A549 (cell line): ENCODE results near the gene C20orf141. TPM values are rescaled to one million over a fixed set of nuclear protein-coding genes. Genes with fewer than 3 reads are reported as not detected.

ENCODE experiments used
- ATAC-seq, 2 experiments: fragments of 200-7000 bp in 1 of 2; fragments of >200 bp in 1 of 2; cut with Nextera tagmentation in 1 of 2; cut with Tn5 transposase in 1 of 2; 3 replicates each; pipeline versions ENCODE4 v1.8.0 to v1.9.1; 2018 to 2020; ENCODE audit warnings: mild to moderate bottlenecking in 1 of 2, moderate library complexity in 1 of 2
- CTCF ChIA-PET: fragments of 300-600 bp; sonication (Branson Sonifier 250); formaldehyde crosslinking; extraction: SDS; loops from one replicate; lab custom pipeline; 2021; ENCODE audit warnings: antibody characterized with exemption, inconsistent platforms; lab: Yijun Ruan, JAX
- POLR2A ChIA-PET: fragments of 350-600 bp; formaldehyde crosslinking; extraction: SDS; loops from one replicate; lab custom pipeline; 2021; ENCODE audit warnings: antibody characterized with exemption, inconsistent platforms; lab: Yijun Ruan, JAX
- DNase-seq, 2 experiments: peaks; one replicate each; pipeline versions ENCODE4 v3.0.0 to v3.0.0-alpha.2; 2011 to 2016; ENCODE audit warnings: low read depth in 1 of 2, low spot score in 1 of 2
- FAIRE-seq: peaks from 2 replicates; lab custom pipeline; 2011; peaks lifted over from hg19 to GRCh38; lab: Jason Lieb, UNC
- H3K27ac ChIP-seq, 2 experiments: fragments of >200 bp; sonication (Bioruptor Twin); formaldehyde crosslinking; 3 replicates each; pipeline ENCODE4 v1.5.1; 2016 to 2017
- H3K4me1 ChIP-seq: fragments of >200 bp; sonication (Bioruptor Twin); formaldehyde crosslinking; 3 replicates; pipeline ENCODE4 v1.6.1; 2016
- H3K4me2 ChIP-seq: fragments of >200 bp; sonication (Bioruptor Twin); formaldehyde crosslinking; 3 replicates; pipeline ENCODE4 v1.6.1; 2016
- H3K4me3 ChIP-seq: fragments of >200 bp; sonication (Bioruptor Twin); formaldehyde crosslinking; 3 replicates; pipeline ENCODE4 v1.5.1; 2016
- H3K9me3 ChIP-seq: fragments of >200 bp; sonication (Bioruptor Twin); formaldehyde crosslinking; 3 replicates; pipeline ENCODE4 v1.6.1; 2016
- CBX2 ChIP-seq: fragments of 200-600 bp; sonication (generic); IDR thresholded peaks from 2 replicates; pipeline ENCODE4 v1.6.1; 2016; ENCODE audit warnings: low read depth, mild to moderate bottlenecking, borderline replicate concordance
- CBX8 ChIP-seq: fragments of 200-600 bp; sonication (generic); IDR thresholded peaks from 2 replicates; pipeline ENCODE4 v1.6.1; 2016
- EHMT2 ChIP-seq: fragments of 200-600 bp; sonication (generic); IDR thresholded peaks from 2 replicates; pipeline ENCODE4 v1.6.1; 2016; ENCODE audit warnings: antibody characterized with exemption, low read depth, mild to moderate bottlenecking, moderate library complexity
- ESRRA ChIP-seq: fragments of 150-350 bp; IDR thresholded peaks from 2 replicates; pipeline ENCODE4 v1.6.1; 2014; ENCODE audit warnings: mild to moderate bottlenecking, low read length, borderline replicate concordance
- HOXA7 ChIP-seq: fragments of 250-450 bp; sonication (Bioruptor Pico); IDR thresholded peaks from 2 replicates; pipeline ENCODE4 v1.5.0; 2020; ENCODE audit warnings: mild to moderate bottlenecking, moderate library complexity
- MAFK ChIP-seq: fragments of 450-650 bp; IDR thresholded peaks from 2 replicates; pipeline ENCODE4 v1.6.1; 2014; ENCODE audit not compliant: partially characterized antibody
- MAZ ChIP-seq: fragments of 150-350 bp; IDR thresholded peaks from 2 replicates; pipeline ENCODE4 v1.6.1; 2014; ENCODE audit warnings: antibody characterized with exemption, low read depth, low read length, borderline replicate concordance
- MYC ChIP-seq: IDR thresholded peaks from 2 replicates; pipeline ENCODE4 v1.6.1; 2012; ENCODE audit warnings: mild to moderate bottlenecking, inconsistent platforms, low read length, improper control_type of control experiment, borderline replicate concordance
- NR3C1 ChIP-seq: fragments of >200 bp; sonication (Bioruptor Twin); formaldehyde crosslinking; IDR thresholded peaks from 3 replicates; pipeline ENCODE4 v1.6.1; 2017
- SMC3 ChIP-seq: fragments of >200 bp; sonication (Bioruptor Twin); formaldehyde crosslinking; IDR thresholded peaks from 3 replicates; pipeline ENCODE4 v1.6.1; 2018; ENCODE audit warnings: inconsistent platforms
- TFCP2L1 ChIP-seq: fragments of 250-450 bp; sonication (Bioruptor Pico); IDR thresholded peaks from 2 replicates; pipeline ENCODE4 v1.5.0; 2021; ENCODE audit warnings: mild to moderate bottlenecking
- ZSCAN20 ChIP-seq: fragments of 250-450 bp; sonication (Bioruptor Pico); IDR thresholded peaks from 2 replicates; pipeline ENCODE4 v1.8.0; 2022; ENCODE audit warnings: mild to moderate bottlenecking, moderate library complexity
- WGBS: methylation state at CpG from one replicate; pipeline ENCODE4 v1.1.6; 2017; ENCODE audit errors: missing lambda C conversion rate; 5-methylcytosine and 5-hydroxymethylcytosine counted together
- polyA plus RNA-seq, 4 experiments: library from polyadenylated mRNA; depleted of rRNA in 3 of 4; stranded (reverse); fragments of >200 nt; fragmentation: RNase III in 1 of 4; extraction: RNeasy Plus Mini Kit Qiagen cat#74134 plus additional on column Dnase treatment in 1 of 4; gene quantifications; 2 replicates in 3 of 4; 3 replicates in 1 of 4; pipeline ENCODE4 v1.2.3, GENCODE V29; 2011 to 2017
- TF ChIP-seq, protein P1 (sequence below): IDR thresholded peaks from 2 replicates; pipeline ENCODE4 v1.6.1; 2012
- TF ChIP-seq, protein P2 (sequence below): fragments of >200 bp; sonication (Bioruptor Twin); formaldehyde crosslinking; IDR thresholded peaks from 3 replicates; pipeline ENCODE4 v1.5.1; 2016
- TF ChIP-seq, protein P3 (sequence below): IDR thresholded peaks from 2 replicates; pipeline ENCODE4 v1.6.1; 2012
- TF ChIP-seq, protein P4 (sequence below): IDR thresholded peaks from 2 replicates; pipeline ENCODE4 v1.6.1; 2012; ENCODE audit warnings: low read depth, borderline replicate concordance
- TF ChIP-seq, protein P5 (sequence below): fragments of >200 bp; sonication (Bioruptor Twin); formaldehyde crosslinking; IDR thresholded peaks from 2 replicates; pipeline ENCODE4 v1.6.1; 2016

The C20orf141 gene
- polyA plus RNA-seq, 2 of the 4 experiments (the other 2 are of a cell fraction) = 0.16 to 0.56 TPM

DNA sequence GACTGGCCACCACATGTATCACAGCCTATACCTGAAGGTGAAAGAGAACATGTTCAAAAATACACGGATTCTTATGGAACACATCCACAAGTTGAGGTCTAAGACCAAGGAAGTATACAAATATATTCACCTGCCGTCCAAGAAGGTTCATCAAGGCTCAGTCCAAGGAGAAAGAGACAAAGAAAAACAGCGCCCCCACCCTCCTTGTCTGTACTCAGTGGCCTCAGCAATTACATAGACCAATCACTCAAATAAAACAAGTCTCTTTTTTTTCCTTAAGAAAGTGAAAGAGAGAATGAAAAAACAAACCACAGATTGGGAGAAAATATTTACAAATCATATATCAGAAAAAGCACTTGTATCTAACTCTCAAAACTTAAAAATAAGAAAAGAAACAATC, 33.8 kb upstream of the C20orf141 start:
- DNase-seq = no peak
- peak overlapping the region; percentile 50 for H3K4me2 ChIP-seq
- ChIA-PET POLR2A (no interaction called here), CTCF (interaction anchor here (0.9 to 1.9 kb wide), 7 partner anchors 9 to 71 kb away, joined by 3 to 9 read pairs (median 4); no protein-coding TSS in a partner anchor)
- peaks cover 1% of the 10 kb centered on the region; the same call in 1 of the 3 replicates for H3K9me3 ChIP-seq
- 5% methylated on average over 3 of the region's 3 CpGs for WGBS
- 0 out of 3 replicates have a peak, but pooled peaks cover 3% of the 10 kb centered on the region for H3K4me1 ChIP-seq
- peak; percentile 46 to 67; a peak in 3 of 6 replicates for ATAC-seq
- no peak for FAIRE-seq
- H3K27ac ChIP-seq = no peak overlapping the region
- no peak for TF ChIP-seq TFCP2L1 (CRISPR knock-in tag)
- TF ChIP-seq, protein P1, sequence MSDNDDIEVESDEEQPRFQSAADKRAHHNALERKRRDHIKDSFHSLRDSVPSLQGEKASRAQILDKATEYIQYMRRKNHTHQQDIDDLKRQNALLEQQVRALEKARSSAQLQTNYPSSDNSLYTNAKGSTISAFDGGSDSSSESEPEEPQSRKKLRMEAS = no peak
- TF ChIP-seq MAZ = no peak
- TF ChIP-seq, protein P2, sequence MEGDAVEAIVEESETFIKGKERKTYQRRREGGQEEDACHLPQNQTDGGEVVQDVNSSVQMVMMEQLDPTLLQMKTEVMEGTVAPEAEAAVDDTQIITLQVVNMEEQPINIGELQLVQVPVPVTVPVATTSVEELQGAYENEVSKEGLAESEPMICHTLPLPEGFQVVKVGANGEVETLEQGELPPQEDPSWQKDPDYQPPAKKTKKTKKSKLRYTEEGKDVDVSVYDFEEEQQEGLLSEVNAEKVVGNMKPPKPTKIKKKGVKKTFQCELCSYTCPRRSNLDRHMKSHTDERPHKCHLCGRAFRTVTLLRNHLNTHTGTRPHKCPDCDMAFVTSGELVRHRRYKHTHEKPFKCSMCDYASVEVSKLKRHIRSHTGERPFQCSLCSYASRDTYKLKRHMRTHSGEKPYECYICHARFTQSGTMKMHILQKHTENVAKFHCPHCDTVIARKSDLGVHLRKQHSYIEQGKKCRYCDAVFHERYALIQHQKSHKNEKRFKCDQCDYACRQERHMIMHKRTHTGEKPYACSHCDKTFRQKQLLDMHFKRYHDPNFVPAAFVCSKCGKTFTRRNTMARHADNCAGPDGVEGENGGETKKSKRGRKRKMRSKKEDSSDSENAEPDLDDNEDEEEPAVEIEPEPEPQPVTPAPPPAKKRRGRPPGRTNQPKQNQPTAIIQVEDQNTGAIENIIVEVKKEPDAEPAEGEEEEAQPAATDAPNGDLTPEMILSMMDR = peak; percentile 33; the same call in 2 of the 3 replicates
- TF ChIP-seq, all 56 proteins: peak for 1
- no peak overlapping the region for H3K4me3 ChIP-seq

DNA sequence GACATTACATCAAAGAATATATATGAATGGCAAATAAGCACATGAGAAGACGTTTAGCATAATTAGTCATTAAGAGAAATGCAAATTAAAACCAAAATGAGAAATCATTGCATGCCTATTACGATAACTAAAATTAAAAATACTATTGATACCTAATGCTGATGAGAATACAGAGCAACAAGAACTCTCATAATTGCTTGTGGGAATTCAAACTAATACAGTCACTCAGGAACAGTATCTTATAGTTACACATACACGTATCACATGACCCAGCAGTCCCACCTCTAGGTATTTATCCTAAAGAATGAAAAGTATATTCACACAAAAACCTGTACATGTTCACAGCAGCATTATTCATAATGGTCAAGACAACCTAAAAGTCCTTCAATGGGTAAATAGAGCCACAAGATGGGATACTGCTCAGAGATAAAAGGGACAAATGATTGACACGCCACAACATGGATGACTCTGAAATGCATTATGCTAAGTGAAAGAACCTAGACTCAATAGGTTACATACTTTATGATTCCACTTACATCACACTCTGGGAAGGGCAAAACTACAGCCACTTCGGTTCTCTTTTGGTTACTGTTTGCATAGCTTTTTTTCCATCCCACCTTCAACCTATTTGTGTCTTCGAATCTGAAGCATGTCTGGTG, 30.8 kb upstream of the C20orf141 start:
- ATAC-seq (0 out of 6 replicates have a peak, but pooled peaks of 1 of the 2 experiments have one; percentile 35), DNase-seq (no peak), FAIRE-seq (peak; percentile 78)
- POLR2A ChIA-PET = no interaction called here
- 0 out of 3 replicates have a peak, but pooled peaks cover 3% of the 10 kb centered on the region for H3K4me1 ChIP-seq
- CTCF ChIA-PET = interaction anchor here (0.6 to 1.6 kb wide), 3 partner anchors 22 to 727 kb away, joined by 3 to 4 read pairs (median 3); no protein-coding TSS in a partner anchor
- no peaks in the 10 kb centered on the region for H3K9me3 ChIP-seq
- H3K27ac ChIP-seq = no peak overlapping the region
- WGBS = 34% methylated on average over 6 of the region's 6 CpGs
- H3K4me3 ChIP-seq = no peak overlapping the region
- TF ChIP-seq HOXA7 (CRISPR knock-in tag) = no peak
- TF ChIP-seq CBX2 = no peak
- H3K4me2 ChIP-seq = no peak overlapping the region

DNA sequence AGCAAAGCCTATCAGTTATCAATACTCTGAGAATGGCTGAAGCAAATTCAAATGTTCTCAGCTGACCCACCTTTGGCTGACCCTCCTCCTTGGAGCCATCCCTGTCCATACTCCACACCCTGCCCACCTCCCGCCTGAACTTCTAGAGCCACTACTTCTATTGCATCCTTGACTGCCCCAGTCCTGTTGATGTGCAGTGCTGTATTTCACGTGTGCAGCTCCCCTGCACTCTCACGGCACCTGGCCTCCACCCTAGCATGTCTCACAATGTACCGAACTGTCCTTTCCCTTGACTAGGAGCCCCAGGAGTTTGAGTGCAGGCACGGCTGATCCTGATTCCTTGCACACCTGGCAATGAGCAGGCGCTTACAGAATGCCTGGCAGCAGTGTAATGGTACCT, 21.3 kb upstream of the C20orf141 start:
- no peak overlapping the region for H3K4me2 ChIP-seq
- H3K27ac ChIP-seq = no peak overlapping the region
- WGBS = 26% methylated on average over 6 of the region's 6 CpGs
- H3K4me3 ChIP-seq = no peak overlapping the region
- H3K4me1 ChIP-seq = no peaks in the 10 kb centered on the region
- DNase-seq = no peak
- POLR2A ChIA-PET = no interaction called here
- no peak for ATAC-seq
- no peaks in the 10 kb centered on the region for H3K9me3 ChIP-seq
- no peak for FAIRE-seq
- CTCF ChIA-PET = interaction anchor here (0.9 to 3.0 kb wide), 4 partner anchors 38 to 80 kb away, joined by 3 to 7 read pairs (median 4); no protein-coding TSS in a partner anchor
- TF ChIP-seq ZSCAN20 (CRISPR knock-in tag) = no peak

DNA sequence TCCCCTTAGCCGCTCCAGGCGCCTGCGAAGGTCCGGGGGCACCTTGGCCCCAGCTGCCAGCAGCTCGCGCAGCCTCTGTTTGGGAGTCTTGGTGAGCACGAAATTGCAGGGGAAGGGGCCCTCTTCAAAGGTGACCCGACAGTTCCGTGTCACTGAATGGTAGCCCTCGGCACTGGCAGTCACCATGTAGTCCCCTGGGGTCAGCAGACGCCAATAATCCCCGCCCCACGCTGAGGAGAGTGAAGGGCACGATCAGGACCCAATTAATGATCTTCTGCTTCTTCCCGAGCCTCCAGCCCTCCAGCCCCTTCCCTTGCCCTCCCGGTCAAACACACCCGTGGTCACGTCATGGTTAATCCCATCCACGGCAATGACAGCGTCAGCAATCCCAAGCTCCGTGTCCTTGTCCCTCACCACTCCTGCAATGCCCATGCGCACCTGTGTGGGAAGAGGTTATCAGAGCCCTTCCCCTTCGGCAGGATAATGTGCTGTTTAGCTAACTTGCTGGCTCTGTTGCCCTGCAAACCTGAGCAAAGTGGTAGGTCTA, 20.5 kb upstream of the C20orf141 start:
- POLR2A ChIA-PET = interaction anchor here (0.7 to 1.2 kb wide), 2 partner anchors 45 to 46 kb away, joined by 3 read pairs; partner anchors contain the start of genes PCED1A and VPS16
- DNase-seq (no peak), FAIRE-seq (no peak), ATAC-seq (no peak)
- Histone ChIP-seq H3K4me3 (no peak overlapping the region), H3K9me3 (no peaks in the 10 kb centered on the region), H3K27ac (no peak overlapping the region), H3K4me2 (no peak overlapping the region), H3K4me1 (no peaks in the 10 kb centered on the region)
- CTCF ChIA-PET = interaction anchor here (0.5 to 3.0 kb wide), 5 partner anchors 27 to 207 kb away, joined by 3 to 8 read pairs (median 5); no protein-coding TSS in a partner anchor
- 26% methylated on average over 17 of the region's 23 CpGs for WGBS
- TF ChIP-seq SMC3 = no peak
- no peak for TF ChIP-seq MAFK
- TF ChIP-seq, protein P3, sequence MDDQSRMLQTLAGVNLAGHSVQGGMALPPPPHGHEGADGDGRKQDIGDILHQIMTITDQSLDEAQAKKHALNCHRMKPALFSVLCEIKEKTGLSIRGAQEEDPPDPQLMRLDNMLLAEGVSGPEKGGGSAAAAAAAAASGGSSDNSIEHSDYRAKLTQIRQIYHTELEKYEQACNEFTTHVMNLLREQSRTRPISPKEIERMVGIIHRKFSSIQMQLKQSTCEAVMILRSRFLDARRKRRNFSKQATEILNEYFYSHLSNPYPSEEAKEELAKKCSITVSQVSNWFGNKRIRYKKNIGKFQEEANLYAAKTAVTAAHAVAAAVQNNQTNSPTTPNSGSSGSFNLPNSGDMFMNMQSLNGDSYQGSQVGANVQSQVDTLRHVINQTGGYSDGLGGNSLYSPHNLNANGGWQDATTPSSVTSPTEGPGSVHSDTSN = no peak
- no peak for TF ChIP-seq NR3C1
- TF ChIP-seq, protein P4, sequence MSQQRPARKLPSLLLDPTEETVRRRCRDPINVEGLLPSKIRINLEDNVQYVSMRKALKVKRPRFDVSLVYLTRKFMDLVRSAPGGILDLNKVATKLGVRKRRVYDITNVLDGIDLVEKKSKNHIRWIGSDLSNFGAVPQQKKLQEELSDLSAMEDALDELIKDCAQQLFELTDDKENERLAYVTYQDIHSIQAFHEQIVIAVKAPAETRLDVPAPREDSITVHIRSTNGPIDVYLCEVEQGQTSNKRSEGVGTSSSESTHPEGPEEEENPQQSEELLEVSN = no peak
- no peak for TF ChIP-seq ZSCAN20 (CRISPR knock-in tag)
- TF ChIP-seq ESRRA = no peak
- no peak for TF ChIP-seq TFCP2L1 (CRISPR knock-in tag)
- TF ChIP-seq MYC = no peak
- no peak for TF ChIP-seq EHMT2
- TF ChIP-seq, protein P5, sequence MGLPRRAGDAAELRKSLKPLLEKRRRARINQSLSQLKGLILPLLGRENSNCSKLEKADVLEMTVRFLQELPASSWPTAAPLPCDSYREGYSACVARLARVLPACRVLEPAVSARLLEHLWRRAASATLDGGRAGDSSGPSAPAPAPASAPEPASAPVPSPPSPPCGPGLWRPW = no peak
- no peak for TF ChIP-seq CBX8
